ENCODE measurements around the gene HTRA3. TPM values are rescaled to one million over a fixed set of nuclear protein-coding genes. Genes with fewer than 3 reads are reported as not detected.

Gene HTRA3
- total and polyA plus RNA-seq, 2 of the 4 experiments (the other 2 are of a cell fraction), result 1.3 to 9.5 TPM

DNA sequence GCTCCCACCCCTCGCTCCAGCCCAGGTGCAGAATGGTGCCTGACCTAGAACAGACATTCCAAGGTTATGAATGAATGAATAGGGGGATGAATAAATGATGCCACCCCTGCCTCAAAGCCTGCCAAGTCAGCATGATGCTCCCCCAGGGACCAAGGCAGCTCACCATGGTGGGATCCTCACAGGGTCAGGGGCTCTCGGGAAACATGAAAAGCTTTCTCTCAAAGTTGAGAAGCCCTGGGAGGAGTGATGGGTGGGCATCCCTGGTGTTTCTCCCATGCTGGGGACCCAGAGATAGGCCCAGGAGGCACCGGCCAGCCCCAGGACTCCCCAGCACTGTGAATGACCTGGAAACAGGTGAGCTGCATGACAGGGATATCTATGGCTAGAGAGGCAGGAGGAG lies 58.9 kb downstream of the HTRA3 start:
- intact Hi-C loops (cut with micrococcal nuclease) (no loop called here), dilution Hi-C loops (cut with HindIII; ENCODE audit: low sequenced_read_pairs, unreplicated experiment) (no loop called here), in situ Hi-C loops (cut with MboI; ENCODE audit: low sequenced_read_pairs) (no loop called here)
- ChIA-PET CTCF (interaction anchor here (0.6 kb wide), 1 partner anchor 62 kb away, joined by 3 read pairs; no protein-coding TSS in a partner anchor), POLR2A (ENCODE audit: unreplicated experiment) (no interaction called here)
- no peak overlapping the region for H2AK9ac ChIP-seq (replicated peaks; ENCODE audit: low read depth, low read length, poor library complexity)
- no peak overlapping the region for H3K14ac ChIP-seq (replicated peaks; ENCODE audit: low read depth, low read length)
- H3K4ac ChIP-seq (ENCODE audit: low read depth, low read length), result no peak overlapping the region
- peaks cover 10% of the 10 kb centered on the region for H3K9me1 ChIP-seq (ENCODE audit: insufficient read depth, low read length)
- H3K4me3 ChIP-seq (ENCODE audit: insufficient read depth, low read depth, low read length), result no peak overlapping the region
- no peak overlapping the region for H3K18ac ChIP-seq (ENCODE audit: low read depth, low read length)
- no peak overlapping the region for H3K9ac ChIP-seq (ENCODE audit: low read depth, low read length)
- H2BK20ac ChIP-seq (ENCODE audit: low read depth, low read length), result no peak overlapping the region
- no peak for ATAC-seq (ENCODE audit: low read depth)
- no peak overlapping the region for H2BK5ac ChIP-seq (ENCODE audit: low read depth, low read length, poor library complexity, severe bottlenecking)
- H4K5ac ChIP-seq (ENCODE audit: low read depth, low read length), result no peak overlapping the region
- H2BK120ac ChIP-seq (ENCODE audit: low read depth, low read length), result no peak overlapping the region
- no peaks in the 10 kb centered on the region for H3K79me1 ChIP-seq (ENCODE audit: low read depth in 1 of 2, low read length in 2 of 2)
- no peak overlapping the region for H2AK5ac ChIP-seq (ENCODE audit: low read depth, low read length)
- peaks cover 11% of the 10 kb centered on the region for H3K27me3 ChIP-seq (ENCODE audit: control insufficient read depth, insufficient read depth, low read length)
- DNase-seq, result no peak
- no peak overlapping the region for H4K91ac ChIP-seq (ENCODE audit: insufficient read depth, low read depth, low read length)
- no peak overlapping the region for H2AFZ ChIP-seq (replicated peaks; ENCODE audit: low read length, poor library complexity)
- no peaks in the 10 kb centered on the region; the same call in 1 of the 2 replicates for H3K4me1 ChIP-seq (ENCODE audit: control insufficient read depth, insufficient read depth, low read length)
- H3K27ac ChIP-seq (ENCODE audit: insufficient read depth, low read length), result no peak overlapping the region
- peaks cover 7% of the 10 kb centered on the region for H3K9me3 ChIP-seq (ENCODE audit: control insufficient read depth, insufficient read depth, low read length)
- H3K23ac ChIP-seq (ENCODE audit: low read depth, low read length), result no peak overlapping the region
- BruUV-seq (replicated peaks), result no TSS peak
- no peak overlapping the region for H3K4me2 ChIP-seq (ENCODE audit: low read depth, low read length)
- no peak overlapping the region for H2BK15ac ChIP-seq (ENCODE audit: low read depth, low read length)
- H4K8ac ChIP-seq (ENCODE audit: low read depth in 2 of 2, low read length in 2 of 2), result no peak overlapping the region
- WGBS, 2 experiments (ENCODE audit: extremely low coverage in 2 of 2, insufficient read length in 1 of 2), result 33% methylated on average over 1 of the region's 3 CpGs; no CpG with 5 or more reads in 1 of the 2 experiments
- TF ChIP-seq SMC3 (IDR thresholded peaks at IDR 0.05; ENCODE audit: low read depth, low read length), result no peak
- TF ChIP-seq, protein P1, sequence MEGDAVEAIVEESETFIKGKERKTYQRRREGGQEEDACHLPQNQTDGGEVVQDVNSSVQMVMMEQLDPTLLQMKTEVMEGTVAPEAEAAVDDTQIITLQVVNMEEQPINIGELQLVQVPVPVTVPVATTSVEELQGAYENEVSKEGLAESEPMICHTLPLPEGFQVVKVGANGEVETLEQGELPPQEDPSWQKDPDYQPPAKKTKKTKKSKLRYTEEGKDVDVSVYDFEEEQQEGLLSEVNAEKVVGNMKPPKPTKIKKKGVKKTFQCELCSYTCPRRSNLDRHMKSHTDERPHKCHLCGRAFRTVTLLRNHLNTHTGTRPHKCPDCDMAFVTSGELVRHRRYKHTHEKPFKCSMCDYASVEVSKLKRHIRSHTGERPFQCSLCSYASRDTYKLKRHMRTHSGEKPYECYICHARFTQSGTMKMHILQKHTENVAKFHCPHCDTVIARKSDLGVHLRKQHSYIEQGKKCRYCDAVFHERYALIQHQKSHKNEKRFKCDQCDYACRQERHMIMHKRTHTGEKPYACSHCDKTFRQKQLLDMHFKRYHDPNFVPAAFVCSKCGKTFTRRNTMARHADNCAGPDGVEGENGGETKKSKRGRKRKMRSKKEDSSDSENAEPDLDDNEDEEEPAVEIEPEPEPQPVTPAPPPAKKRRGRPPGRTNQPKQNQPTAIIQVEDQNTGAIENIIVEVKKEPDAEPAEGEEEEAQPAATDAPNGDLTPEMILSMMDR (conservative IDR thresholded peaks at IDR 0.05; ENCODE audit: low read depth, low read length), result no peak
- TF ChIP-seq FOS (IDR thresholded peaks at IDR 0.05; ENCODE audit: low read depth, low read length), result no peak
- TF ChIP-seq BHLHE40 (IDR thresholded peaks at IDR 0.05; ENCODE audit: low read depth, low read length), result no peak
- H4K20me1 ChIP-seq (ENCODE audit: insufficient read depth, low read length), result no peaks in the 10 kb centered on the region; the same call in none of the 2 replicates
- no peak overlapping the region for H3K56ac ChIP-seq (ENCODE audit: extremely low read depth, insufficient read depth, low read length)
- no peaks in the 10 kb centered on the region for H3K36me3 ChIP-seq (ENCODE audit: control insufficient read depth, insufficient read depth, low read length)

All from IMR-90 (cell line).